GF-D8 (cell line): ENCODE results near the gene CD22.
"Not testable (repeated sequence)": the region's sequence is repeated elsewhere in the genome, so short reads cannot be mapped to it uniquely, and the experiment has no call there.

ENCODE experiments used
- DNase-seq: peaks from one replicate; lab custom pipeline; 2025; lab: John Stamatoyannopoulos, UW

The CD22 gene

DNA sequence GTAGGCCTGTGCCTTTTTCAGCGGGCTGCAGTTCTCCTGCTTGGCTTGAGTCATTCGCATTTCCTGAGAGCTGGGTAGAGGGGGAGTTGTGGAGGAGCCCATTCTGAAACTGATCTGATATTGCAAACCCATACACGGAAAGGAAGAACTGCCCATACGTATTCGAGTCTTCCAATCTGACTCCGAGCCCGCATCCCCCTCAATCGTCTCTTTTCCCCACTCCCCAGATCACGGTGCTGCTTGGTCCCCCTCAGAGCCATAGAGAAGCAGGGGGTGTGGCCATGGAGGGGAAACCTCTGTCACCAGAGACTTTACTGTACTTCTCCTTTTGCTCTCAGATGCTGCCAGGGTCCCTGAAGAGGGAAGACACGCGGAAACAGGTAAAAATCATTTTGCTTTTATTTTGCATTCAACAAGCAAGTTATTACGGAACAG, at the start of gene CD22:
CD22 (plus strand) TSS at position 337 of the 435 bp plus-strand sequence. CDS start 2,854 bp downstream, outside the sequence.
- no peak for DNase-seq

DNA sequence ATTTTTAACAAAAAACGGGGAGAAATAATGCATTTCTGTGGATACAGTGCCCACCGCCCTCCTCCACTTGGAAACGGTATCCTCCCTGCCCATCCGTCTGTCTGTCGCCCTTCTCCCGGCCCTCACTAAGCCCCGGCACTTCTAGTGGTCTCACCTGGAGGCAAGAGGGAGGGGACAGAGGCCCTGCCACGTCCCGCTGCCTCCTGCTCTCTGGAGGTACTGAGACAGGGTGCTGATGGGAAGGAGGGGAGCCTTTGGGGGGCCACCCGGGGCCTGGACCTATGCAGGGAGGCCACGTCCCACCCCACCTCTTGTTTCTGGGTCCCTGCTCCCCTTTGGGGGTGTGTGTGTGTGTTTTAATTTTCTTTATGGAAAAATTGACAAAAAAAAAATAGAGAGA, 49.6 kb upstream of the CD22 start:
- no peak for DNase-seq

- no peak for DNase-seq
Observed at GRCh38 chr19:35279985-35280821, 48.8 kb upstream of the CD22 start.

DNA sequence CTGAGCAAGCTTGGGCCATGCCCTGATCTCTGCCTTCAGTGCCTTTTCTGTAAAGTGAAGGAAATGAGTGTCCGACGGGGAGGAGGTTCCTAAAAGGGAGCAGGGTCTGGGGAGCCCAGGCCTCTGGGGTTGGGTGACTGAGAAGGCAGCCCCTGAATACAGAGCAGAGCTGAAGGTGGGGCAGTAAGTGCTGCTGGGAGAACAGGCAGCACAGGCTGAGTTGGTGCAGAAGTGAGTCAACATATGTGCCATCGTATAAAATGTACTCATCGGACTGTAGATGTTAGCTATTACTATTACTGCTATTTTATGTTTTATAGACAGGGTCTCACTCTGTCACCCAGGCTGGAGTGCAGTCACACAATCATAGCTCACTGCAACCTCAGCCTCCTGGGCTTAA, 47.7 kb upstream of the CD22 start:
- no peak for DNase-seq

DNA sequence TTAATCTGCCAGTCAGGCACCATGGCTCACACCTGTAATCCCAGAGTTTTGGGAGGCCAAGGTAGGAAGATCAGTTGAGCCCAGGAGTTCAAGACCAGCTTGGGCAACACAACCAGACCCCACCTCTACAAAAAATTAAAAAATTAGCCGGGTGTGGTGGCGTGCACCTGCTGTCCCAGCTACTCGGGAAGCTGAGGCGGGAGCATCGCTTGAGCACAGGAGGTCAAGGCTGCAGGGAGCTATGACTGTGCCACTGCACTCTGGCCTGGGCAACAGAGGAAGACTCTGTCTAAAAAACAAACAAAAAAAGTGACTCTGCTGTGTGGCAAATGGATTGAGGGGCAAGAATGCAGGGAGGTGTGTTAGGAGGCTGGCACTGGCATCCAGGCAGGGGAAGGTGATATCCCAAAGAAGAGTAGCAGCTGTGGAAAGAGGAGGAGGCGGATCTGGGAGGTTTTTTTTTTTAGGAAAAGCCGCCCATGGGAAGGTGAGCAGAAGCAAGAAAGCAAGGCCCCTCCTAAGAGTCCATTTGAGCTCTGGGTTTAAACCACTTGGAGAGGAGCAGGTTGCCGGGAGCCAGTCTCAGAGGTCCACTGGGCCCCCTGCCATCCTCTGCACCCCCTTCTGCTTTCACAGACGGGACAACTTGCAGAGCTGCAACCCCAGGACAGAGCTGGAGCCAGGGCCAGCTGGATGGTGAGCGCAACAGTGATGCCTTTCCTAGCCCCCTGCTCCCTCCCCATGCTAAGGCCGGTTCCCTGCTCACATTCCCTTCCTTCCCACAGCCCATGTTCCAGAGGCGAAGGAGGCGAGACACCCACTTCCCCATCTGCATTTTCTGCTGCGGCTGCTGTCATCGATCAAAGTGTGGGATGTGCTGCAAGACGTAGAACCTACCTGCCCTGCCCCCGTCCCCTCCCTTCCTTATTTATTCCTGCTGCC, 44.6 kb upstream of the CD22 start:
- no peak for DNase-seq

DNA sequence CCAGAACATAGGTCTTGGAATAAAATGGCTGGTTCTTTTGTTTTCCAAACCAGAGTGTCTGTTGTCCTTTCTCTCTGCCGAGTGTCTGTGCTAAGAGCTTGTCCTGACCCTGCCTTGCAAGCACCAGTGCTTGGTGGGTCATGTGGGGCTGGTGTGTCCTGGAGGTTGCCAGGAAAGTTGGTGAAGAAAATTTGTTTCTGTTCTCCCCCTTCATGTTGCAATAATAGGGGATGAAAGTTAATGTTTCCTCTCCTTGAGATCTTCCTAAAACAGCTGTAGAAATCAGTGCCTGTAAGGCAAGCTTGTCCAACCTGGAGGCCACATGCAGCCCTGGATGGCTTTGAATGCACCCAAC, 43.9 kb upstream of the CD22 start:
- no peak for DNase-seq

DNA sequence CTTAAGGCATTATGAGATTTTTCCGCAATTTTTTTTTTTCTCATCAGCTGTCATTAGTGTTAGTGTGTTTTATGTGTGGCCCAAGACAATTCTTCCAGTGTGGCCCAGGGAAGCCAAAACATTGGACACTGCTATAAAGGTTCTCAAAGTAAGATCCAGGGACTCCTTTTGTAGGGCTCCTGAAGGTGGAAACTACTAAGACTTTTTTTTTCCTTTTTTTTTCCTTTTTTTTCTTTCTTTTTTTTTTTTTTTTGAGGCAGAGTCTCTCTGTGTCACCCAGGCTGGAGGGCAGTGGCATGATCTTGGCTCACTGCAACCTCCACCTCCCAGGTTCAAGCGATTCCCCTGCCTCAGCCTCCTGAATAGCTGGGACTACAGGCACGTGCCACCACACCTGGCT, 43.5 kb upstream of the CD22 start:
- DNase-seq, result not testable (repeated sequence)

DNA sequence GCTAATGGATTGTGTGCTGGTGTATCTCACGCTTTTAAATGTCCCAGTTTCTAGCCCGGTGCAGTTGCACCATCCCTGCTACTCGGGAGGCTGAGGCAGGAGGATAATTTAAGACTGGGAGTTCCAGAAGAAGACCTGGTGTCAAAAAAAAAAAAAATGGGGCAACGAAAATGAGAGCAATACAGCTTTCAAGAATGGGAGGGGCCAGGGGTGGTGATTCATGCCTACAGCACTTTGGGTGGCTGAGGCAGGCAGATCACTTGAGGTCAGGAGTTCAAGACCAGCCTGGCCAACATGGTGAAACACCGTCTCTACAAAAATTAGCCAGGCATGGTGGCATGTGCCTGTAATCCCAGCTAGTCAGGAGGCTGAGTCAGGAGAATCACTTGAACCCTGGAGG, 42.9 kb upstream of the CD22 start:
- DNase-seq, result not testable (repeated sequence)

- DNase-seq, result no peak
Observed at GRCh38 chr19:35287713-35288112, 41.3 kb upstream of the CD22 start.

DNA sequence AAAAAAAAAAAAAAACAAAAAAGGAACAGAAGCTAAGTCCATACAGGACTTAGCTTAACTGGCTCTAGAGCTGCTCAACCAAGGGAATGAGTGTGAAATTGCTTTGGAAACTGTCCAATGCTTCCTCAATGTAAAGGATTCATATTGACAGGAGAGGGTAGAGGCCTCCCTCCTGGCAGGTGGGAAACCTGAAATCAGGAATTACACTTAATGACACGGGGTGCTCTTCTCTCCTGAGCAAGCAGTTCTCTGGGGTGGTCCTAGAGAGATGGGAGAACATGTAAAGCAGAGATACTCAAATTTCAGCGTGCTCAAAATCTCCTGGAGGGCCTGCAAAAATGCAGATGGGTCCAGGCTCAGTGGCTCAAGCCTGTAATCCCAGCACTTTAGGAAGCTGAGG, 40.7 kb upstream of the CD22 start:
- DNase-seq, result no peak

DNA sequence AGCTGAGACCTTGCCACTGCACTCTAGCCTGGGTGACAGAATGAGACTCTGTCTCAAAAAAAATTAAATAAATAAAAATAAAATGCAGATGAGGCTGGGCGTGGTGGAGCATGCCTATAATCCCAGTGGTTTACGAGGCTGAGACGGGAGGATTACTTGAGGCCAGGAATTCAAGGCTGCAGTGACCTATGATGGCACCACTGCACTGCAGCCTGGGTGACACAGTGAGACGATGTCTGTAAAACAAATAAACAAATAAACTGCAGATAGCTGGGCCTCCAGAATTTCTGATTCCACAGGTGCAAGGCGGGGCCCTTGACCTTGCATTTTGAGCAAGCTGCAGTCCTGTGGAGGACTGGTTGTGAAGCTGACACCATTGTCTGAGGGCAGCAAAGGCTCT, 40.1 kb upstream of the CD22 start:
- DNase-seq, result no peak

- no peak for DNase-seq
Observed at GRCh38 chr19:35290381-35291127, 38.4 kb upstream of the CD22 start.

DNA sequence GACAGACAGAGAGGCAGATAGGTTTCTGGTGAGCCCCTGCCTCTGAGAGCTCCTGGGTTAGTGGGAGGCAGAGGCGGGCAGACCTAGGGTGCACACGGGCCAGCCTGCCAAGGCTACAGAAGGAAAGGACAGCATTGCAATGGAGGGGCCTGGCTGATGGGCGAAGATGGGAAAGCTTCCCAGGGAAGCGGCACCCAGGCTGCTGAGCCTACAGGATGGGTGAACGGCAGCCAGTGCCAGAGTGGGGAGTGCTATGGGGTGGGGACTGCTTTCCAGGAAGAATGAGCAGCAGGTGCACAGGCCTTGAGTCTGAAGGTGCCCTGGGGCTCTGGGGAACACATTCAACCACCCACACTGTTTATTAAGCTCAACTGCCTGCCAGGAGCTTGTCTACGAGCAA, 37.7 kb upstream of the CD22 start:
- DNase-seq, result no peak

DNA sequence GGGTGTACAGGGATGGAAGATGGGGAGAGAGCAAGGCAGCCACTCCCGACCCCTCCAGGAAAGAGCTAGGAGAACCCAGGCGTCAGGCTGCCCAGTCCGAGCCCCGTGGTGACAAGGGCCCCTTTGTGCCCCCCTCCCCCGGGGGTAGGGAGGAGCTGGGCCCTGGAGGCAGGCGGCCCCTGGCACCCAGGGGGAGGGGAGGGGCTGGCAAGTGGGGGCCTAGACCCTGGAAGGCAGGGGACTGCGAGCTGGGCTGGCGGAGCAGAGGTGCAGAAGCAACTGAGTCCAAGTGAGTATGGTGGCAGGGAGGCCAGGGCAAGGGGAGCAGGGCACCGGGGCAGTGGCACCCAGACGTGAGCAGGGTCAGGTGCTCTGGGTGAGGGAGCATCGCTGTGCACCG, 37.1 kb upstream of the CD22 start, which contains the start of gene MAG:
MAG (plus strand) TSS at position 246 of the 400 bp plus-strand sequence. CDS start 3,248 bp downstream, outside the sequence.
- no peak for DNase-seq

GRCh38 chr19:35292421-35293362, 36.3 kb upstream of the CD22 start:
- DNase-seq, result no peak

- no peak for DNase-seq
Observed at GRCh38 chr19:35293363-35293739, 35.6 kb upstream of the CD22 start.

DNA sequence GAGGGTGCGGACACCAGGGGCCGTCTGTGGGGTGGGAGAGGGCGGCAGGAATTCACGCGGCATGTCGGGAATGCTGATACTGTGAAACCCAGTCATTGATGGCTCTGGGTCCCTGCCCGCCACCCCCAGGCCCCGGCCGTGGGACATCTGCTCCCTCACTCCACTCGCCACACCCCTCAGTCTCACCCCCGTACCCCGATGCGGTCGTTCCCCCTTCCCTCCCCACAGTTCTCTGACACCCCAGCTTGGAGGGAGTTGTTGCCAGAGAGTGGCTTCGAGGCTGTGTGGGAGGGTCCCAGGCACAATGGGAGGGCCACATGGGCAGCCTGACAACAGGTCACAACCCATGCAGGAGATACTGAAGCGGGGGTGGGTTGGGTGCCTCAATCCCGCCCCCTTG, 35.2 kb upstream of the CD22 start:
- DNase-seq, result no peak

- no peak for DNase-seq
Observed at GRCh38 chr19:35294328-35294727, 34.7 kb upstream of the CD22 start.

GRCh38 chr19:35294859-35295791, 33.9 kb upstream of the CD22 start:
- no peak for DNase-seq
